PFSK-1 (cell line): Measurements from ENCODE around the gene PIK3R5.

Experiments
- FOXP2 ChIP-seq: optimal IDR thresholded peaks from 2 replicates; pipeline ENCODE3; 2011; ENCODE audit warnings: borderline replicate concordance, control low read depth, inconsistent platforms; ENCODE audit not compliant: insufficient read depth; ENCODE audit errors: extremely low read length, extremely low read depth
- POLR2AphosphoS5 ChIP-seq: IDR thresholded peaks from 2 replicates; pipeline ENCODE4 v1.6.1; 2012; ENCODE audit warnings: low read depth, mild to moderate bottlenecking, control low read depth, low read length, moderate library complexity
- REST ChIP-seq, 2 experiments: IDR thresholded peaks; 2 replicates each; pipeline versions ENCODE4 v1.6.1 to v1.8.0; 2011 to 2012; ENCODE audit warnings: low read depth in 2 of 2, low read length in 2 of 2, control low read depth in 1 of 2, inconsistent platforms in 1 of 2, mild to moderate bottlenecking in 1 of 2, moderate library complexity in 1 of 2; ENCODE audit not compliant: insufficient read depth in 1 of 2
- SIN3A ChIP-seq: IDR thresholded peaks from 2 replicates; pipeline ENCODE4 v1.6.1; 2012; ENCODE audit warnings: mild to moderate bottlenecking, low read length, moderate library complexity, borderline replicate concordance; ENCODE audit not compliant: insufficient read depth
- TAF1 ChIP-seq: IDR thresholded peaks from 2 replicates; pipeline ENCODE4 v1.6.1; 2012; ENCODE audit warnings: low read length, control low read depth, borderline replicate concordance; ENCODE audit not compliant: insufficient read depth

The PIK3R5 gene

DNA sequence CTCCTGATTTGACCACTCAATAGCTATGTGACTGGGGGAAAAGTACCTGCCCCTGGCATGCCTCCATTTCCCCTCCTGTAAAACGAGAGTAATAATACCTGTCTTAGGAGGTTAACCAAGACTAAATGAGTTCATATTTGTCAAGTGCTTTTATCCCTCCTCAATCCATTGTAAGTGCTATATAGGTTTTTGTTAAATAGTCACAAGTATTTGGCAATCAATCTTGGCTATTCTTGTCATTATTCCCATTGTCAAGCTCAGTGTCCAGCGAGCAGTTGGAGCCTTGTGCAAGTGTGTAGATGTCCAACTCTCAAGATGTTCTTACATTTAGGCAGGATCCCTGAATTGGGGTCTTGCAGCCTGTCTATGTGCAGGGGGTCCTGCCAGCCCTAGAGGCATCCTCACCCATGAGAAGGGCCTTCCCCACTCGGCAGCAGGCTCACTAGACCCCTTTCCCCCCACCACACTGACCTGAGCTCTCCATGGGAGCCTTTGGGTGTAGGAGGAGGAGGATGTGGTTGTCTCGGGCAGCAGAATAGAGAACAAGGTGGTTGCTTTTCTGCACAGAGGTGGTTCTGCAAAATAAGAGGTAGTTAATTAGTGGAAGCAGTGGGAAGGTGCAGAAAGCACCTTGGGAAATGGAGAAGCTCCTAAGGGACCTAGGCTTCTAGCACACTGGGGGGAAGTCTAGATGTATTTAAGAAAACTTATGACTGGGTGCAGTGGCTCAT, 116.0 kb downstream of the PIK3R5 start:
- TF ChIP-seq SIN3A: no peak
- TF ChIP-seq FOXP2: no peak

DNA sequence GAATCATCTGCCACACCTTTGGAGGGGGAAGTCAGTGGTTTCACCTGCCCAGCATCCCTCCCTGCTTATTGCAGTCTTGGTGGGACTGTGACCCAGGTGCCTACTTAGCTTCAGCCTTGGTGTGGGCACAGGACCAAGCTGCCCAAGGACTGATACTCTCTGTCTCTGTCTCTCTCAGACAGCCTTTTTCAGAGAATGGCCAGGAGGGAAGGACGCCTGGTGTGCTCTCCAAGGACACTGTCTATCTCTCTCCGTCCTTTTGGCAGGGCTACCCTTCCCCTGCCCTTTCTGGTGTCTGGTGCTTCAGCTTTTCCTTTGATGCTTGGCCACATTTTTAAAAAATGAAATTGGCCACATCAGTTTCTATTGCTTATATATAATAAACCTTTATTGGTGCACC, 117.6 kb downstream of the PIK3R5 start:
- TF ChIP-seq SIN3A (no peak), TAF1 (no peak), REST (IDR thresholded peaks at IDR 0.05; ENCODE audit: insufficient read depth in 1 of 2, low read depth in 2 of 2, low read length in 2 of 2) (no peak), POLR2AphosphoS5 (no peak), FOXP2 (no peak)

GRCh38 chr17:8846768-8847211, 118.7 kb downstream of the PIK3R5 start:
- TF ChIP-seq REST (IDR thresholded peaks at IDR 0.05; ENCODE audit: insufficient read depth in 1 of 2, low read depth in 2 of 2, low read length in 2 of 2): no peak
- no peak for TF ChIP-seq POLR2AphosphoS5
- TF ChIP-seq SIN3A: no peak
- TF ChIP-seq TAF1: no peak
- TF ChIP-seq FOXP2: no peak

DNA sequence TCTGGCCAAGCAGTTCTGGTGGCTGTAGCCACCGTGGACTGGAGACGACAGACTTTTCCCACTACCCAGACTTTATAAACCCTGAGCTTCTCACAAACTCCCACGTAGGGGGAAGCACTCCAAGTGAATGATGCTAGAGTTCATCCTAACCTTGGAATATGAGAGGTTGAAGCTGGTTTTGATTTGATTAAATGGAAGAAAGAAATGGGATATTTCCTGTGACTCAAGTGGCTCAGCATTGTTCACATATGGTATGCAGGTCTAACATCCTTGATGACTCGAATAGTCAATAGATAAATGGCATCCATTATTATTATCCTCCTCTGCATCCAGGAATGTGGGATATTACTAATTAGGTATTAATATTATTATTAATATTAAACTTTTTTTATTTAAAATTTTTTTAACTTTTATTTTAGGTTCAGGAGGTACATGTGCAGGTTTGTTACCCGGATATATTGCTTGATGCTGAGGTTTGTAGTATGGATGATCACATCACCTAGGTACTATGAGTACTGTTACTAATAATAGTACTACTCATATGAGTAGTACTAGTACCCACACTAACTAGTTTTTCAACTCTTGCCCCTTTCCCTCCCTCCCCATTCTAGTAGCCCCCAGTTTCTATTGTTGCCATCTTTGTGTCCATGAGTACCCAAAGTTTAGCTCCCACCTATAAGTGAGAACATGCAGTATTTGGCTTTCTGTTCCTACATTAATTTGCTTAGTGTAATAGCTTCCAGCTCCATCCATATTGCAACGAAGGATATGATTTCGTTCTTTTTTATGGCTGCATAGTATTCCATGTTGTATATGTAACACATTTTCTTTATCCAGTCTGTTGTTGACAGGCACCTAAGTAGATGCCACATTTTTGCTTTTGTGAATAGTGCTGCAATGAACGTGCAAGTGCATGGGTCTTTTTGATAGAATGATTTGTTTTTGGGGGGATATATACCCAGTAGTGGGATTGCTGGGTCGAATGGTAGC, 121.0 kb downstream of the PIK3R5 start:
- TF ChIP-seq FOXP2 (no peak), TAF1 (no peak), REST (IDR thresholded peaks at IDR 0.05; ENCODE audit: insufficient read depth in 1 of 2, low read depth in 2 of 2, low read length in 2 of 2) (no peak), SIN3A (no peak), POLR2AphosphoS5 (no peak)

GRCh38 chr17:8843344-8843743, 122.2 kb downstream of the PIK3R5 start:
- TF ChIP-seq SIN3A: no peak
- TF ChIP-seq FOXP2: no peak
- no peak for TF ChIP-seq POLR2AphosphoS5
- no peak for TF ChIP-seq REST (IDR thresholded peaks at IDR 0.05; ENCODE audit: insufficient read depth in 1 of 2, low read depth in 2 of 2, low read length in 2 of 2)
- TF ChIP-seq TAF1: no peak
